ENCODE measurements around the gene CSMD2. TPM values are rescaled to one million over a fixed set of nuclear protein-coding genes. Genes with fewer than 3 reads are reported as not detected.

CSMD2 gene
- total and polyA plus RNA-seq, 7 donors = under 0.01 to 0.83 (median 0.16) TPM

DNA sequence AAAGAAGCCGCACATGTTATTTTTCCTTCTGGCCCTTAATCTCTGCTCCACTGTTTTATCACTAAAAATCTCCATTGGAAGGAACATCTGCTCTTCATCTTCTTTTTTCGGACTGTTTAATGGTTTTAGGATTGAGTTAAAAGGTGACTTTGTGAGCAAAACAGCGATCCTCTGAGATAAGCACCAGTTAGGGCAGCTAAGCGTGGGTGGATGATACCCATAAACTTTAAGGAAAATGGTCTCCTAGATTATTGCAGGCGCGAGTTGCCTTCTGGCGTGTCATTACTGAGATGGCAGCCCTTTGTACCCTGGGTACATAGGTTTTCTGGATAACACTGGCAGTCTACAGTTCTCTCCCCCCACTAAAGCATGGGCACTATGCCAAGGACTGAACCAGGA is 345.1 kb downstream of the CSMD2 start:
- no peaks in the 10 kb centered on the region for H3K9me3 ChIP-seq

GRCh38 chr1:33819290-33819912 is 345.6 kb downstream of the CSMD2 start:
- TF ChIP-seq, protein P1, sequence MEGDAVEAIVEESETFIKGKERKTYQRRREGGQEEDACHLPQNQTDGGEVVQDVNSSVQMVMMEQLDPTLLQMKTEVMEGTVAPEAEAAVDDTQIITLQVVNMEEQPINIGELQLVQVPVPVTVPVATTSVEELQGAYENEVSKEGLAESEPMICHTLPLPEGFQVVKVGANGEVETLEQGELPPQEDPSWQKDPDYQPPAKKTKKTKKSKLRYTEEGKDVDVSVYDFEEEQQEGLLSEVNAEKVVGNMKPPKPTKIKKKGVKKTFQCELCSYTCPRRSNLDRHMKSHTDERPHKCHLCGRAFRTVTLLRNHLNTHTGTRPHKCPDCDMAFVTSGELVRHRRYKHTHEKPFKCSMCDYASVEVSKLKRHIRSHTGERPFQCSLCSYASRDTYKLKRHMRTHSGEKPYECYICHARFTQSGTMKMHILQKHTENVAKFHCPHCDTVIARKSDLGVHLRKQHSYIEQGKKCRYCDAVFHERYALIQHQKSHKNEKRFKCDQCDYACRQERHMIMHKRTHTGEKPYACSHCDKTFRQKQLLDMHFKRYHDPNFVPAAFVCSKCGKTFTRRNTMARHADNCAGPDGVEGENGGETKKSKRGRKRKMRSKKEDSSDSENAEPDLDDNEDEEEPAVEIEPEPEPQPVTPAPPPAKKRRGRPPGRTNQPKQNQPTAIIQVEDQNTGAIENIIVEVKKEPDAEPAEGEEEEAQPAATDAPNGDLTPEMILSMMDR (IDR thresholded peaks at IDR 0.05) = no peak
- TF ChIP-seq POLR2AphosphoS5 (IDR thresholded peaks at IDR 0.05) (no peak), EP300 (IDR thresholded peaks at IDR 0.05) (no peak), POLR2A (IDR thresholded peaks at IDR 0.05) (no peak)
- no peak for DNase-seq
- no peaks in the 10 kb centered on the region for H3K36me3 ChIP-seq
- no peak overlapping the region for H3K4me3 ChIP-seq
- whole genome bisulfite sequencing, 2 donors = 76 to 82% methylated on average over 10 of the region's 10 CpGs
- no peaks in the 10 kb centered on the region for H3K9me3 ChIP-seq
- H3K27ac ChIP-seq = no peak overlapping the region
- no peaks in the 10 kb centered on the region for H3K4me1 ChIP-seq
- intact Hi-C loops (cut with DNase I) = no loop called here
- H3K27me3 ChIP-seq = no peaks in the 10 kb centered on the region

More for the DNA sequence above, 345.1 kb downstream of the CSMD2 start:
- no peak for DNase-seq
- intact Hi-C loops (cut with DNase I) = no loop called here
- TF ChIP-seq POLR2A (IDR thresholded peaks at IDR 0.05) = no peak
- TF ChIP-seq, protein P1 (IDR thresholded peaks at IDR 0.05) = no peak
- no peak for TF ChIP-seq POLR2AphosphoS5 (IDR thresholded peaks at IDR 0.05)
- no peak for TF ChIP-seq EP300 (IDR thresholded peaks at IDR 0.05)
- Histone ChIP-seq H3K4me3 (no peak overlapping the region), H3K27me3 (no peaks in the 10 kb centered on the region), H3K36me3 (no peaks in the 10 kb centered on the region), H3K4me1 (no peaks in the 10 kb centered on the region), H3K27ac (no peak overlapping the region)
- WGBS, 2 donors = 27 to 58% methylated on average over 7 of the region's 7 CpGs

GRCh38 chr1:33818071-33818470 is 347.0 kb downstream of the CSMD2 start:
- no peak for TF ChIP-seq POLR2AphosphoS5 (IDR thresholded peaks at IDR 0.05)
- TF ChIP-seq, protein P1 (IDR thresholded peaks at IDR 0.05) = no peak
- H3K4me3 ChIP-seq = no peak overlapping the region
- H3K9me3 ChIP-seq = no peaks in the 10 kb centered on the region
- no peak overlapping the region for H3K27ac ChIP-seq
- intact Hi-C loops (cut with DNase I) = no loop called here
- H3K27me3 ChIP-seq = no peaks in the 10 kb centered on the region
- no peaks in the 10 kb centered on the region for H3K4me1 ChIP-seq
- no peaks in the 10 kb centered on the region for H3K36me3 ChIP-seq
- DNase-seq = no peak
- WGBS, 2 donors = 32 to 74% methylated on average over 3 of the region's 3 CpGs

GRCh38 chr1:33815061-33815460 is 350.0 kb downstream of the CSMD2 start:
- Histone ChIP-seq H3K36me3 (no peaks in the 10 kb centered on the region), H3K4me3 (no peak overlapping the region), H3K4me1 (no peaks in the 10 kb centered on the region), H3K27me3 (no peaks in the 10 kb centered on the region), H3K9me3 (no peaks in the 10 kb centered on the region), H3K27ac (no peak overlapping the region)
- intact Hi-C loops (cut with DNase I) = no loop called here
- TF ChIP-seq, protein P1 (IDR thresholded peaks at IDR 0.05) = no peak
- TF ChIP-seq POLR2A (IDR thresholded peaks at IDR 0.05) = no peak
- no peak for TF ChIP-seq EP300 (IDR thresholded peaks at IDR 0.05)
- TF ChIP-seq POLR2AphosphoS5 (IDR thresholded peaks at IDR 0.05) = no peak
- WGBS, 2 donors = 63% methylated on average over 4 of the region's 4 CpGs
- DNase-seq = no peak

DNA sequence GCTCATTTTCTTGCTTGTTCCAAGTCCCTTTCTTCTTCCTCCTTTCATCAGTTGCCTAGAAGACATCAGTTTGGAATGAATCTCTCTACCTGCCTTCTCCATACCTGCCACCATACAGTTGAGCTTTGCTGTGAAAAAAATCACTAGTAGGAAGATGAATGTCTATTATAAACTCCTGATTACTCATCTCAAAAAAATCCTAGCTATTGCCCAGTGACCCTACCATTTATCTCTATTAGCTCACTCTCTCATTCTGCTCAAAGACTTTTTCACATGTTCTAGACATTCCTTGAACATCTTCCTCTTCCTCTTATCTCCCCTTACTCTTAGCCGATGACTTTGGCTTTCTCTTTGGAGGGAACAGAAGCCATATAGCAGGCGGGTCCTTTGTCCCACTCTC is 350.9 kb downstream of the CSMD2 start:
- Histone ChIP-seq H3K36me3 (no peaks in the 10 kb centered on the region), H3K27ac (no peak overlapping the region), H3K4me3 (no peak overlapping the region), H3K27me3 (no peaks in the 10 kb centered on the region), H3K4me1 (no peaks in the 10 kb centered on the region), H3K9me3 (no peaks in the 10 kb centered on the region)
- 93 to 95% methylated on average over 2 of the region's 2 CpGs for WGBS, 2 donors
- TF ChIP-seq POLR2AphosphoS5 (IDR thresholded peaks at IDR 0.05) (no peak), EP300 (IDR thresholded peaks at IDR 0.05) (no peak), POLR2A (IDR thresholded peaks at IDR 0.05) (no peak)
- TF ChIP-seq, protein P1 (IDR thresholded peaks at IDR 0.05) = no peak
- DNase-seq = no peak
- intact Hi-C loops (cut with DNase I) = no loop called here

All from sigmoid colon (tissue), 7 donors.